Measurements from ENCODE around the gene WDFY4.

The WDFY4 gene

GRCh38 chr10:48731141-48731540 is 46.5 kb downstream of the WDFY4 start:
- ChIA-PET POLR2A (no interaction called here), CTCF (interaction anchor here (0.9 kb wide), 1 partner anchor 75 kb away, joined by 3 read pairs; no protein-coding TSS in a partner anchor)
- no peaks in the 10 kb centered on the region for H3K36me3 ChIP-seq (ENCODE audit: control insufficient read depth in 2 of 2, insufficient read depth in 1 of 2, low read length in 2 of 2)
- H3K27ac ChIP-seq (ENCODE audit: extremely low read depth, low read depth, low read length) = no peak overlapping the region
- no peaks in the 10 kb centered on the region for H3K9me3 ChIP-seq (ENCODE audit: control insufficient read depth, insufficient read depth, low read depth, low read length)
- no peak overlapping the region for H3K4me3 ChIP-seq (ENCODE audit: low read depth, low read length)
- no peaks in the 10 kb centered on the region for H3K4me1 ChIP-seq (ENCODE audit: control insufficient read depth, insufficient read depth, low read length)
- TF ChIP-seq PRDM10 (tag by site-specific recombination; IDR thresholded peaks at IDR 0.05) = no peak
- TF ChIP-seq ZNF214 (tag by site-specific recombination; IDR thresholded peaks at IDR 0.05; ENCODE audit: borderline replicate concordance) = no peak
- TF ChIP-seq WT1 (tag by site-specific recombination; IDR thresholded peaks at IDR 0.05) = no peak
- TF ChIP-seq ZNF792 (tag by site-specific recombination; IDR thresholded peaks at IDR 0.05) = no peak
- TF ChIP-seq ZNF555 (tag by site-specific recombination; conservative IDR thresholded peaks at IDR 0.05) = no peak
- TF ChIP-seq MZF1 (tag by site-specific recombination; IDR thresholded peaks at IDR 0.05; ENCODE audit: borderline replicate concordance) = no peak
- TF ChIP-seq KLF1 (tag by site-specific recombination; IDR thresholded peaks at IDR 0.05) = no peak
- TF ChIP-seq HOXA7 (CRISPR knock-in tag; IDR thresholded peaks at IDR 0.05; ENCODE audit: borderline replicate concordance) = no peak
- TF ChIP-seq ZNF776 (tag by site-specific recombination; IDR thresholded peaks at IDR 0.05; ENCODE audit: borderline replicate concordance) = no peak
- no peak for TF ChIP-seq ZBTB17 (tag by site-specific recombination; IDR thresholded peaks at IDR 0.05)
- no peak for TF ChIP-seq ZNF548 (tag by site-specific recombination; IDR thresholded peaks at IDR 0.05)
- no peak for TF ChIP-seq KLF17 (tag by site-specific recombination; IDR thresholded peaks at IDR 0.05)
- no peak for TF ChIP-seq ZNF223 (tag by site-specific recombination; IDR thresholded peaks at IDR 0.05)
- no peak for TF ChIP-seq IKZF3 (tag by site-specific recombination; IDR thresholded peaks at IDR 0.05)

GRCh38 chr10:48731654-48732053 is 47.0 kb downstream of the WDFY4 start:
- CTCF ChIA-PET = interaction anchor here (0.9 kb wide), 1 partner anchor 75 kb away, joined by 3 read pairs; no protein-coding TSS in a partner anchor
- Histone ChIP-seq H3K4me3 (ENCODE audit: low read depth, low read length) (no peak overlapping the region), H3K4me1 (ENCODE audit: control insufficient read depth, insufficient read depth, low read length) (no peaks in the 10 kb centered on the region), H3K36me3 (ENCODE audit: control insufficient read depth in 2 of 2, insufficient read depth in 1 of 2, low read length in 2 of 2) (no peaks in the 10 kb centered on the region), H3K27ac (ENCODE audit: extremely low read depth, low read depth, low read length) (no peak overlapping the region), H3K9me3 (ENCODE audit: control insufficient read depth, insufficient read depth, low read depth, low read length) (no peaks in the 10 kb centered on the region)
- no peak for TF ChIP-seq ZNF501 (tag by site-specific recombination; IDR thresholded peaks at IDR 0.05)
- no peak for TF ChIP-seq ZNF23 (tag by site-specific recombination; IDR thresholded peaks at IDR 0.05; ENCODE audit: borderline replicate concordance)
- no peak for TF ChIP-seq ZNF530 (tag by site-specific recombination; IDR thresholded peaks at IDR 0.05; ENCODE audit: low read depth)
- no peak for TF ChIP-seq ZSCAN18 (tag by site-specific recombination; IDR thresholded peaks at IDR 0.05)
- TF ChIP-seq ZNF571 (tag by site-specific recombination; IDR thresholded peaks at IDR 0.05) = no peak
- no peak for TF ChIP-seq ZNF596 (tag by site-specific recombination; IDR thresholded peaks at IDR 0.05)
- no peak for TF ChIP-seq ZNF560 (tag by site-specific recombination; IDR thresholded peaks at IDR 0.05; ENCODE audit: borderline replicate concordance)
- TF ChIP-seq, protein P1, sequence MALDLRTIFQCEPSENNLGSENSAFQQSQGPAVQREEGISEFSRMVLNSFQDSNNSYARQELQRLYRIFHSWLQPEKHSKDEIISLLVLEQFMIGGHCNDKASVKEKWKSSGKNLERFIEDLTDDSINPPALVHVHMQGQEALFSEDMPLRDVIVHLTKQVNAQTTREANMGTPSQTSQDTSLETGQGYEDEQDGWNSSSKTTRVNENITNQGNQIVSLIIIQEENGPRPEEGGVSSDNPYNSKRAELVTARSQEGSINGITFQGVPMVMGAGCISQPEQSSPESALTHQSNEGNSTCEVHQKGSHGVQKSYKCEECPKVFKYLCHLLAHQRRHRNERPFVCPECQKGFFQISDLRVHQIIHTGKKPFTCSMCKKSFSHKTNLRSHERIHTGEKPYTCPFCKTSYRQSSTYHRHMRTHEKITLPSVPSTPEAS (tag by site-specific recombination; IDR thresholded peaks at IDR 0.05) = no peak
- peak; percentile 73 for TF ChIP-seq ZIC2 (tag by site-specific recombination; IDR thresholded peaks at IDR 0.05)
- POLR2A ChIA-PET = no interaction called here

Measured in HEK293 (cell line).